Measurements from ENCODE around the gene CNTNAP1. TPM values are rescaled to one million over a fixed set of nuclear protein-coding genes. Genes with fewer than 3 reads are reported as not detected.

CNTNAP1 gene
- total and polyA plus RNA-seq, 4 donors, result 19.8 to 70.9 (median 59.0) TPM

DNA sequence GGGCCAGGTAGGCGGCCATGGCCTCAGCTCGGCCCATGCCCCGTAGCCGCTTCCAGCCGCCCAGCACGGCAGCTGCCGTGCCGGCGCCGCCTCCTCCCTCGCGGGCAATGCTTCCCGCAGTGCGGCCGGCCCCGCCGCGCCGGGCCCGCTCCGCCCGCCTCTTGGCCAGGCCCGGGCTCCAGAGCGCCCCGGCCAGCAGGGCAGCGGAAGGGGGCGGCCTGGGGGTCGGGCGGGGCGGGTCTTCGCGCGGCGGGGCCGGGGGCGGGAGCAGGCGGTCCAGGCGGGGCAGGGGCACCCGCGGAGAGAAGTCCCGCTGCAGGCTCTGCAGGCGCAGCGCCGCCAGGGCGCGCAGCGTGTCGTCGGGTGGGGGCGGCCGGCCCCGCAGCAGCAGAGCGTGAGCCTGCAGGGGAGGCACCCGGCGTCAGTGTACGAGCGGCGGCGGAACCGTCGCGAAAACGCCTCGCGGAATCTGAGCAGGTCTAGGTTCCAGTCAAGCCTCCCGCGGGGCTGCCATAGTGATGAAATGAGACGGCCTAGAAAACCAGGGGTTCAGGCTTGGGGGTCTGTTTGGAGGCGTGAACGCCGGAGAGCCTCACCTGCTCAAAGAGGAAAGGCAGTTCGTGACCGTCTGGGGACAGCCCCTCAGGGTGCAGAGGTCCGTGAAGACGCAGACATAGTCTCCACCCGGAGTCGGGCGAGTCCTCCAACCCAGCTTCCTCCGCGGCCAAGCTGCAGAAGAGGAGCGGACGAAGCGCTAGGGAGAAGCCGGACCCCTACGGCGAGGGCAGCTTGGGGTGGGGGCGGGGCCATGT, 12.1 kb upstream of the CNTNAP1 start:
- Histone ChIP-seq H3K36me3 (ENCODE audit: control insufficient read depth, insufficient read depth, low read length) (peaks cover 85% of the 10 kb centered on the region), H3K27me3 (ENCODE audit: control insufficient read depth, insufficient read depth, low read length) (peaks cover 39% of the 10 kb centered on the region), H3K4me1 (ENCODE audit: control insufficient read depth, insufficient read depth, low read length) (peaks cover 43% of the 10 kb centered on the region), H3K4me3 (ENCODE audit: low read depth, low read length) (no peak overlapping the region), H3K9me3 (ENCODE audit: control insufficient read depth, insufficient read depth, low read length) (no peaks in the 10 kb centered on the region), H3K27ac (ENCODE audit: low read depth, low read length) (no peak overlapping the region)
- WGBS (ENCODE audit: insufficient coverage), result 30% methylated on average over 85 of the region's 87 CpGs
- peak in 1 of 6 donors; percentile 12 for DNase-seq (ENCODE audit: low read depth in 4 of 6, low spot score in 6 of 6)

DNA sequence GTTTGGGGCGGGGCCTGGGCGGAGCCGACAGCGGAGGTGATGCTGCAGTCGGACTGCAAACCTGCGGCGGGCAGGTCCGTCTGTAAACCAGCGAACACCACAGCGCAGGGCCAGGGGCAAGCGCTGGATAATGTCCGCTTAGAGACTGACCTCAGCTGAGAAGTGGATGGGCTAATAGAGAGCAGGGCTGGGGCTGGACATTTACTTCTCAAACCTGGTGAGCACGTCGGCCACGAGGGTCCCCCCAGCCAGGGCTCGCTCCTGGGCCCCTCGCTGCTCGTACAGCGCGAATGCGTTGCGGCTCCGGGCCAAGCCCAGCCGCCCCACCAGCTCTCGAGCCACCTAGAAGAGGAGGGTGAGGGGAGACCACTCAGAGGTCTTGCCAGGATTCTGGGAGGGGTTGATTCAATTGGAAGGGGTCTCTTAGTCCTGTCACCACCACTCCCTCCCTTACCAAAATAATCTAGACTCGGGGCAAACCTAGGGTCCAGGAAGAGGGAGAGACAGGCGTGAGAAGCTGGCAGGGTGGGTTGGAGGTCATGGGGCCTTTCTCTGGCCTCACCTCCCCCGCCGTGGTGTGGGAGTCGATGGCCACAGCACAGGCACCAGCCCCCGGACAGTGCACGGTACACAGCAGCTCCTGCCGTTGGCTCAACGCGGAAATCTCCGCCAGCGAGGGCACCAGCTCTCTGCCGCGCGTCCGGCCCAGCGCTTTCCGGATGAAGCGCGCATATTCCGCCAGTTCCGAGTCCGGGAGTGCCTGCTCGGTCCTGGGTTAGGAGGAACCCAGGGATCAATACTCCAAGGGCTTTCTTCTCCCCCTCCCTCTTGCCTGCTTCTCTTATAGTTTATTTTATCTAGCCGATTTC, 11.3 kb upstream of the CNTNAP1 start:
- H3K9me3 ChIP-seq (ENCODE audit: control insufficient read depth, insufficient read depth, low read length), result no peaks in the 10 kb centered on the region
- DNase-seq (ENCODE audit: low read depth in 4 of 6, low spot score in 6 of 6), result no peak
- no peak overlapping the region for H3K27ac ChIP-seq (ENCODE audit: low read depth, low read length)
- WGBS (ENCODE audit: insufficient coverage), result 63% methylated on average over 39 of the region's 50 CpGs
- H3K4me3 ChIP-seq (ENCODE audit: low read depth, low read length), result no peak overlapping the region
- H3K27me3 ChIP-seq (ENCODE audit: control insufficient read depth, insufficient read depth, low read length), result peaks cover 45% of the 10 kb centered on the region
- H3K4me1 ChIP-seq (ENCODE audit: control insufficient read depth, insufficient read depth, low read length), result peaks cover 52% of the 10 kb centered on the region
- peaks cover 76% of the 10 kb centered on the region for H3K36me3 ChIP-seq (ENCODE audit: control insufficient read depth, insufficient read depth, low read length)

DNA sequence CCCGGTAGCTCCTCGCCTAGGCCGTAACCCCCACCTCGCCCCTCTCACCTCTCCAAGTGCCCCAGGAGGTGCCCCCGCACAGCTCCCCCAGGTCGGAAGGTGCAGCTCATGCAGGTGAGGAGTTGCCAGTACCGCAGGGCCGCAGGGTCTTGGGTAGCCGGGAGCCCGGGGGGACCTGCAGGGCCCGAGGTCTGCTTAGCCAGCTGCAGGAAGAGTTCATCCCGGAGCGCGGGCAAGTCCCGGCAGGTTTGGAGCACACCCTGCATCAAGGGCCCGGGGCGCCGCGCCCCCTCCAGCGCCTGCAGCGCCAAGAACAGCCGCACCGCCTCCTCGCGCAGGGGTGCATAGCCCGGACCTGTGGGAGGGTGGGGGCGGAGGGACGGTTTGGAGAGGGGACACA, 10.3 kb upstream of the CNTNAP1 start:
- peak in 1 of 6 donors; percentile 1 for DNase-seq (ENCODE audit: low read depth in 4 of 6, low spot score in 6 of 6)
- Histone ChIP-seq H3K27ac (ENCODE audit: low read depth, low read length) (no peak overlapping the region), H3K9me3 (ENCODE audit: control insufficient read depth, insufficient read depth, low read length) (no peaks in the 10 kb centered on the region), H3K4me1 (ENCODE audit: control insufficient read depth, insufficient read depth, low read length) (peaks cover 59% of the 10 kb centered on the region), H3K27me3 (ENCODE audit: control insufficient read depth, insufficient read depth, low read length) (peaks cover 50% of the 10 kb centered on the region), H3K36me3 (ENCODE audit: control insufficient read depth, insufficient read depth, low read length) (peaks cover 67% of the 10 kb centered on the region), H3K4me3 (ENCODE audit: low read depth, low read length) (no peak overlapping the region)
- WGBS (ENCODE audit: insufficient coverage), result 62% methylated on average over 28 of the region's 28 CpGs

DNA sequence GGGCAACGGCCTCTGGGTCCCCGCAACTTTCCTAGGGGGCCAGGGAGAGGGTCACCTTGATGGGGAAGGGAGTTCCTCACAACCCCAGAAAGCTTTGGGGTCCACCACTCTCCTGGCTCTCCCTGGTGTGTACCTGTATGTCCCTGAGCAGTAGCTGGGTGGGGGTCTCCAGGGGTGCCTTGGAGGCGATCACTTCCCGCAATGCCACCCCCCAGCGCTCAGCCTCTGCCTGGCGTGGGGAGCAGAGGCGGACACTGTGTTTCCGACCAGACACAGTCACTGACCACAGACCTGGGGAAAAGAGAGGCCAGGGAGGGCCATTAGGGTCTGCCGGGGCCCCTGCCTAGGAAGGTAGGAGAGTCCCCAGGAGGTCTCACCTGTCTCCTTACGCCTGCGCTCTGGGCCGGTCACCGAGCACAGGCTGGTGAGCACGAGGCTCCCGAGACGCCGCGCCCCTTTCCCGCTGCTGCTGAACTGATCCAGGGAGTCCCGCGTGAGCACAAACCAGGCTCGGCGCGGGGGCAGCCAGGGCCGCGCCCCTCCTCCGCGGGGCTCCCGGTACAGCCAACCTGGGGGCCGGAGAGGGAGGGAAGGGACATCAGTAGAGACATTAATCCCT, 9.0 kb upstream of the CNTNAP1 start:
- 42% methylated on average over 29 of the region's 30 CpGs for WGBS (ENCODE audit: insufficient coverage)
- peaks cover 50% of the 10 kb centered on the region for H3K27me3 ChIP-seq (ENCODE audit: control insufficient read depth, insufficient read depth, low read length)
- no peak overlapping the region for H3K4me3 ChIP-seq (ENCODE audit: low read depth, low read length)
- peaks cover 54% of the 10 kb centered on the region for H3K36me3 ChIP-seq (ENCODE audit: control insufficient read depth, insufficient read depth, low read length)
- no peaks in the 10 kb centered on the region for H3K9me3 ChIP-seq (ENCODE audit: control insufficient read depth, insufficient read depth, low read length)
- DNase-seq (ENCODE audit: low read depth in 4 of 6, low spot score in 6 of 6), result no peak
- peaks cover 60% of the 10 kb centered on the region for H3K4me1 ChIP-seq (ENCODE audit: control insufficient read depth, insufficient read depth, low read length)
- no peak overlapping the region for H3K27ac ChIP-seq (ENCODE audit: low read depth, low read length)

DNA sequence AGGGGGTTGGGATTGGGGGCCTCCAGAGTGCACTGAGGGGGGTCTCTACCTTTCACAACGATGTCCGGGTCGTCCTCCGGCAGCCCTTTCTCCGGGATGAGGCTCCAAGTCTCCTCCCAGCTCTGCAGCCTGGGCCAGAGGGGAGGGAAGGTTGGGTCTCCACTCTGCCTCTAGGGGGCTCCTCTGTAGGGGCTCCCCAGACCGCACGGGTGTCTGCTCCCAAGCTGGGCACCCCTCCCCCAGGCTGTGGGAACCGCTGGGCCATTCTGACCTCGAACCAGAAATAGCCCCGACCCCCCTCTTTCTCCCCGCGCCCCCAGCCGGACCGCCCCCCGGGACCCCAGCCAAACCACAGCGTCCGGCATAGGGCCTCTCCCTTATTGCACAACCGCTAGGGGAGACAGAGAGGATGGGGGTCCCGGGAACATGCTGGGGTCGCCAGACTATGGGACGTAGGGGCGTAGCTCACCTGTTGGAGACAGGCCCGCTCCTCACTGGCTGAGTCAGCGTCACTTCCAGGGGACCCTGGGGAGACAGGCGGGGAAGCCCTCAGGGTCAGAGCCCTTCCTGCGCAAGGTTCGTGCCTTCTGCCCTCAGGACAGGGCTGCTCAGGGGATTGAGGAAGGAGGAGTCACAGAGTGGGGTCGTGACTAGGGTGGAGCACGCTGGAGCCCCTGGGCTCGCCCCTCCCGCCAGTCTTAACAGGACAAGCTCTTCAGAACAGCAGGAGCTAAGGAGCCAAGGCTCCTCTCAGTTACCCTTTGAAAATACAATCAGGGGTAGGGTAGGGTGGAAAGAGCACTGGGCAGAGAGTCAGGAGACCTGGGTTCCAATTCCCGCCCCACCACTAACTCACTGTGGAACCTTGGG, 8.2 kb upstream of the CNTNAP1 start:
- H3K4me1 ChIP-seq (ENCODE audit: control insufficient read depth, insufficient read depth, low read length), result peaks cover 68% of the 10 kb centered on the region
- 24% methylated on average over 23 of the region's 32 CpGs for WGBS (ENCODE audit: insufficient coverage)
- peak in 1 of 6 donors; percentile 42 for DNase-seq (ENCODE audit: low read depth in 4 of 6, low spot score in 6 of 6)
- peaks cover 47% of the 10 kb centered on the region for H3K36me3 ChIP-seq (ENCODE audit: control insufficient read depth, insufficient read depth, low read length)
- H3K27ac ChIP-seq (ENCODE audit: low read depth, low read length), result no peak overlapping the region
- H3K27me3 ChIP-seq (ENCODE audit: control insufficient read depth, insufficient read depth, low read length), result peaks cover 50% of the 10 kb centered on the region
- no peaks in the 10 kb centered on the region for H3K9me3 ChIP-seq (ENCODE audit: control insufficient read depth, insufficient read depth, low read length)
- peak overlapping the region; percentile 16 for H3K4me3 ChIP-seq (ENCODE audit: low read depth, low read length)

DNA sequence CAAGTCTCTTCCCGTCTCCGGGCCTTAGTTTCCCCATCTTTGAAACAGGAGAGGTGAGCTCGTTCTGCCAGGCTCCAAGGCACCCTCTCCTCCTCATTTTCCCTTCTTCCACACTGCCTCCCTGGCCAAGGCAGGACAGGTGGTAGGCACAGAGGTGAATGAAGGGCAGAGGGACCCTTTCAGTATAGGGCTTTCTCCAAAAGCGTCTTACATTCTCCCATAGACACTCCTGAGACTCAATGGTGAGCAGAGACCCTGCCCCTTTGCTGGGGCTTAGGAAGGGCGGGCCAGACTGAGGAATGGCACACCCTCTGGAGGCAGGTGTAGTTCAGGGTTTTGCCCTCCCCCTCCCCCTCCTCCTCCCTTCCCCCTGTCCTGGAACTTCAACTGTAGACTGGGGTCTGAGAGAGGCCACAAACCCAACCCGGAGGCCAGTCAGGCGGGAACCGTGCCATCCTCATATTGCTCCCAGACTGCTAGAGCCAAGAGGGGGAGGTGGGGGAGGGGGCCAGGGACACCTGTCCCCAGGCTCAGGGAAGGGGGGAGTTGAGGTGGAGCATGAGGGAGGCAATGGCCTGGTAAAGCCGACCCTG, 7.5 kb upstream of the CNTNAP1 start:
- peaks cover 47% of the 10 kb centered on the region for H3K27me3 ChIP-seq (ENCODE audit: control insufficient read depth, insufficient read depth, low read length)
- peaks cover 75% of the 10 kb centered on the region for H3K4me1 ChIP-seq (ENCODE audit: control insufficient read depth, insufficient read depth, low read length)
- no peak overlapping the region for H3K27ac ChIP-seq (ENCODE audit: low read depth, low read length)
- peaks cover 40% of the 10 kb centered on the region for H3K36me3 ChIP-seq (ENCODE audit: control insufficient read depth, insufficient read depth, low read length)
- no peaks in the 10 kb centered on the region for H3K9me3 ChIP-seq (ENCODE audit: control insufficient read depth, insufficient read depth, low read length)
- peak overlapping the region; percentile 91 for H3K4me3 ChIP-seq (ENCODE audit: low read depth, low read length)
- WGBS (ENCODE audit: insufficient coverage), result 40% methylated on average over 2 of the region's 9 CpGs
- no peak for DNase-seq (ENCODE audit: low read depth in 4 of 6, low spot score in 6 of 6)

DNA sequence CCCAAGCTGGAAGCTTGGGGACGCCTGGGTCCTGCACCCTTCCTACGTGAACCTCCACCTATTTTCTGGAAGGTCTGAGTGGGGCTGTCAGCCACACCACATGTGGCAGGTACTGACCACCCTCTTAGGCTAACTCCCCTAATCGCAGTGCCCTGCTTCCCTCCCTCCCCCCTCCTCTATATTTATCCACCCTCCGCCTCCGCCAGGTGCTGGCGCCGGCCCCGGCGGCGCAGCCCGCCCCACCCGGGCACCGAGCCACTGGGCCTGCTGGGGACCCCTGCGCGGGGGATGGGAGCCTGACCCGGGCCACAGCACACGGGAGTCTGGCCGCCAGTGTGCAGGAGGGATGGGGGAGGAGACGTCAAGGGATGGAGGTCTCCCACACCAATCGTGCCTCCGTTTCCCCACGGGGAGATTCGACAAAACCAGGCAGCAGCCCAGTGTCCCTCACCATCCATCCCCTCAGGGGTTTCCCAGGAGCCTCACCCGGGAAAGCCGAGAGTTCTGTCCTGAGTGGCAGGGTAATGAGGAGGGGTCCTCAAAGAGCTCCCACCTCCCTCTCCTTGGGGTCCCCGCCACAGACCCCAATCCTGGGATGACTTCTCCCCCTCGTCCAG, 6.9 kb upstream of the CNTNAP1 start:
- Histone ChIP-seq H3K4me3 (ENCODE audit: low read depth, low read length) (peak overlapping the region; percentile 91), H3K4me1 (ENCODE audit: control insufficient read depth, insufficient read depth, low read length) (peaks cover 81% of the 10 kb centered on the region), H3K27ac (ENCODE audit: low read depth, low read length) (peak overlapping the region; percentile 93), H3K9me3 (ENCODE audit: control insufficient read depth, insufficient read depth, low read length) (no peaks in the 10 kb centered on the region), H3K36me3 (ENCODE audit: control insufficient read depth, insufficient read depth, low read length) (peaks cover 37% of the 10 kb centered on the region), H3K27me3 (ENCODE audit: control insufficient read depth, insufficient read depth, low read length) (peaks cover 45% of the 10 kb centered on the region)
- DNase-seq (ENCODE audit: low read depth in 4 of 6, low spot score in 6 of 6), result peak in 1 of 6 donors; percentile 63
- WGBS (ENCODE audit: insufficient coverage), result 2% methylated on average over 22 of the region's 27 CpGs

DNA sequence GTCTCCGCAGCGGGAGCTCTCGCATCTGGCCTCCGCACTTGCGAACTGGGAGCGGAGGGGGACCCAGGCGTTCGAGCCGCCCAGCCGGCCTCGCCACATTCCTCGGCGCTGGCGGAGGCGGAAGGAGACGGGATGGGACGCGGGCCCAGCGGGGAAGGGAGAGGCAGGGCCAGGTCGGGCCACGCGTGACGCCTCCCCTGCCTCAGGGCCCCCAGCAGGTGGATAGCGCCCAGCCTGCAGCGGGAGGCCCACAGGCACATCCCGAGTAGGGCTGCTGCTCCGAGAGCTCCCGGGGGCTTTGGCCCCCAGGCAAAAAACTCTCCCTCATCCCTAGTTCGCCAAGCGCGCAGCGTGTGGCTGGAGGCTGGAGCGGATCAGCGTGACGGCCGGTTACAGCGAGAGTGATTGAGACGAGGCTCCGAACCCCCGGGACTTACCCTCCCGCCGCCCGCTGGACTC, 6.3 kb upstream of the CNTNAP1 start:
- Histone ChIP-seq H3K36me3 (ENCODE audit: control insufficient read depth, insufficient read depth, low read length) (peaks cover 32% of the 10 kb centered on the region), H3K9me3 (ENCODE audit: control insufficient read depth, insufficient read depth, low read length) (no peaks in the 10 kb centered on the region), H3K27me3 (ENCODE audit: control insufficient read depth, insufficient read depth, low read length) (peaks cover 41% of the 10 kb centered on the region), H3K4me1 (ENCODE audit: control insufficient read depth, insufficient read depth, low read length) (peaks cover 81% of the 10 kb centered on the region), H3K27ac (ENCODE audit: low read depth, low read length) (peak overlapping the region; percentile 93), H3K4me3 (ENCODE audit: low read depth, low read length) (peak overlapping the region; percentile 91)
- DNase-seq (ENCODE audit: low read depth in 4 of 6, low spot score in 6 of 6), result no peak
- under 1% methylated on average over 43 of the region's 43 CpGs for WGBS (ENCODE audit: insufficient coverage)

Data from spinal cord (tissue), 10 donors.